RWPE2 (cell line): ENCODE data around the gene MAP4K2.

Experiments used
- ATAC-seq: fragments of 200-7000 bp; cut with Tn5 transposase; 3 replicates; pipeline ENCODE4 v1.9.1; 2021; ENCODE audit warnings: low read depth
- DNase-seq: peaks from one replicate; pipeline ENCODE4 v3.0.0-alpha.2; 2020; ENCODE audit warnings: low spot score
- H3K27ac ChIP-seq: fragments of 450-650 bp; 2 replicates; pipeline ENCODE4 v1.5.1; 2017; ENCODE audit warnings: mild to moderate bottlenecking; ENCODE audit not compliant: poor library complexity, severe bottlenecking
- H3K27me3 ChIP-seq: fragments of 250-450 bp; sonication (Bioruptor Pico); 2 replicates; pipeline ENCODE4 v1.5.1; 2021; ENCODE audit warnings: mild to moderate bottlenecking, moderate library complexity; ENCODE audit not compliant: insufficient read depth, poor library complexity, severe bottlenecking
- H3K36me3 ChIP-seq: fragments of 250-450 bp; sonication (Bioruptor Pico); 2 replicates; pipeline ENCODE4 v1.5.1; 2020; ENCODE audit warnings: low read depth, mild to moderate bottlenecking, moderate library complexity
- H3K4me1 ChIP-seq: fragments of 250-450 bp; sonication (Bioruptor Pico); 2 replicates; pipeline ENCODE4 v1.5.1; 2021; ENCODE audit warnings: mild to moderate bottlenecking, moderate library complexity; ENCODE audit not compliant: insufficient read depth, poor library complexity, severe bottlenecking
- H3K4me3 ChIP-seq: fragments of 250-450 bp; sonication (Bioruptor Pico); 2 replicates; pipeline ENCODE4 v1.5.1; 2021; ENCODE audit warnings: mild to moderate bottlenecking, moderate library complexity; ENCODE audit not compliant: severe bottlenecking
- H3K9me3 ChIP-seq: fragments of 250-450 bp; sonication (Bioruptor Pico); 2 replicates; pipeline ENCODE4 v1.5.1; 2021; ENCODE audit warnings: mild to moderate bottlenecking, moderate library complexity; ENCODE audit not compliant: severe bottlenecking
- TF ChIP-seq, protein P1 (sequence below): fragments of 450-650 bp; IDR thresholded peaks from one replicate; pipeline ENCODE4 v1.5.1; 2017; ENCODE audit warnings: mild to moderate bottlenecking, moderate library complexity; ENCODE audit not compliant: poor library complexity, severe bottlenecking

MAP4K2 gene

DNA sequence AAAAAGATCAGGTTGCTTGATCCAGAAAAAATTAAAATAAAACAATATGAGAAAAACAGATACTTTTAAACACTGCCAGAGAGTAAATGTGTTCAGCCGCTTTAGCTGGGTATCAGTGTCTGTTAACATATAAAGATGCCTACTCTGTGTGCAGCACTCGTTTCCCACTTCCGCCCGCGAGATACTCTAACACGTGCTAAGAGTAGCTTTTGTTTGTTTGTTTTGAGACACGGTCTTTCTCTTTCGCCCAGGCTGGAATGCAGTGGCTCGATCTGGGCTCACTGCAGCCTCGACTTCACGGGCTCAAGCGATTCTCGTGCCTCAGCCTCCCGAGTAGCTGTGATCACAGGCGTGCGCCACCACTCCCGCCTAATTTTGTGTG is 7.9 kb upstream of the MAP4K2 start:
- H3K36me3 ChIP-seq: peaks cover 9% of the 10 kb centered on the region
- peak overlapping the region; percentile 65 for H3K4me3 ChIP-seq
- no peak overlapping the region for H3K27ac ChIP-seq
- no peak for DNase-seq
- ATAC-seq: no peak
- TF ChIP-seq, protein P1, sequence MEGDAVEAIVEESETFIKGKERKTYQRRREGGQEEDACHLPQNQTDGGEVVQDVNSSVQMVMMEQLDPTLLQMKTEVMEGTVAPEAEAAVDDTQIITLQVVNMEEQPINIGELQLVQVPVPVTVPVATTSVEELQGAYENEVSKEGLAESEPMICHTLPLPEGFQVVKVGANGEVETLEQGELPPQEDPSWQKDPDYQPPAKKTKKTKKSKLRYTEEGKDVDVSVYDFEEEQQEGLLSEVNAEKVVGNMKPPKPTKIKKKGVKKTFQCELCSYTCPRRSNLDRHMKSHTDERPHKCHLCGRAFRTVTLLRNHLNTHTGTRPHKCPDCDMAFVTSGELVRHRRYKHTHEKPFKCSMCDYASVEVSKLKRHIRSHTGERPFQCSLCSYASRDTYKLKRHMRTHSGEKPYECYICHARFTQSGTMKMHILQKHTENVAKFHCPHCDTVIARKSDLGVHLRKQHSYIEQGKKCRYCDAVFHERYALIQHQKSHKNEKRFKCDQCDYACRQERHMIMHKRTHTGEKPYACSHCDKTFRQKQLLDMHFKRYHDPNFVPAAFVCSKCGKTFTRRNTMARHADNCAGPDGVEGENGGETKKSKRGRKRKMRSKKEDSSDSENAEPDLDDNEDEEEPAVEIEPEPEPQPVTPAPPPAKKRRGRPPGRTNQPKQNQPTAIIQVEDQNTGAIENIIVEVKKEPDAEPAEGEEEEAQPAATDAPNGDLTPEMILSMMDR: no peak
- H3K27me3 ChIP-seq: no peaks in the 10 kb centered on the region
- no peaks in the 10 kb centered on the region for H3K4me1 ChIP-seq
- H3K9me3 ChIP-seq: no peaks in the 10 kb centered on the region

DNA sequence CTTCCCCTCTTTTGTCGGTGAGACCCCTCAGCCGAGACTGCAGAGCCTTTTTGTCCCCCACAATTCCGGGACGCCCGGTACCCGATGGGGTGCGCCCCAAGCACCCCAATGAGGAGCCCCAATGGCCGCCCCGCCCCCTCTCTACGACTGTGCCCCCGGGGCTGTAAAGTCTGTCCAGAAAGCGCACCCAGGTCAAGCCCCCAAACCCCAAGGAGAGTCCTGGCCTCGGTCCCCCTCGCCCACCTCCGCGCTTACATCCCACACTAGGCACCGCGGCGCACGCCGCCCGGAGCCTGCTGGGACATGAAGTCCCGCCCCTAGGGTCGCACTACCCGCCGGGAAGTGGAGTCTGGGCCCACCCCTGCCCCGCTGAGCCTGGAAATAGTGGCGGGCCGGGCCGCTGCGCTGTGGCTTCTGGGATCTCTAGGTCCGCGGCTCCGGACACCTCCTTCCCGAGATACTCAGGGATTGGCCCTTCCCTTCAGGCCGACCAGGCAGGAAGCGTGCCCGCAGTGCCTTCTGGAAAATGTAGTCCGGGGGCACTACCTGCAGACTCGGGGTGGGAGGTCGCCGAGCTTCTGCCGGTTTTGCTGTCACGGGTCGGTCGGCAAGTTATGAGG is 7.4 kb upstream of the MAP4K2 start, which contains the start of gene MEN1:
MEN1 (minus strand) TSS at position 281 of the 620 bp plus-strand sequence. CDS start 442 bp downstream, outside the sequence.
- Histone ChIP-seq H3K36me3 (peaks cover 10% of the 10 kb centered on the region), H3K4me1 (no peaks in the 10 kb centered on the region), H3K9me3 (no peaks in the 10 kb centered on the region), H3K27me3 (no peaks in the 10 kb centered on the region), H3K27ac (peak within 1 kb of the TSS; percentile 28), H3K4me3 (peak within 1 kb of the TSS; percentile 65)
- ATAC-seq: peak; percentile 98
- DNase-seq: peak; percentile 97
- TF ChIP-seq, protein P1: no peak

DNA sequence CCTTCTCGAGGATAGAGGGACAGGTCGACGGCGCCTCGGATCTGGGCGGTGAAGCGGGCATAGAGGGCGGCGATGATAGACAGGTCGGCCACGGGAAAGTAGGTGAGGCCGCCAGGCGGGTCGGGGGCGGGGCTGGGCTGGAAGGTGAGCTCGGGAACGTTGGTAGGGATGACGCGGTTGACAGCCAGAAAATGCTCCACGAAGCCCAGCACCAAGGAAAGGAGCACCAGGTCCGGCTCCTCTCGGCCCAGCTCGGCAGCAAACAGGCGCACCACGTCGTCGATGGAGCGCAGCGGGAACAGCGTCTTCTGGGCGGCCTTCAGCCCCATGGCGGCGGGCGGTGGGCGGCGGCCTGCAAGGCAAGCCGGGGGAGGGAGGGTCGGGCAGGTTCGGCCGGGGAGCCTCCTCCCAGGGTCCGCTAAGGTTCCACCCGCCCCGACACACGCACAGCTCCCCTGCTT is 6.8 kb upstream of the MAP4K2 start:
- TF ChIP-seq, protein P1: no peak
- Histone ChIP-seq H3K9me3 (no peaks in the 10 kb centered on the region), H3K36me3 (peaks cover 16% of the 10 kb centered on the region), H3K4me1 (no peaks in the 10 kb centered on the region), H3K4me3 (peak overlapping the region; percentile 65), H3K27ac (peak overlapping the region; percentile 28), H3K27me3 (no peaks in the 10 kb centered on the region)
- DNase-seq: no peak
- peak; percentile 42 for ATAC-seq

DNA sequence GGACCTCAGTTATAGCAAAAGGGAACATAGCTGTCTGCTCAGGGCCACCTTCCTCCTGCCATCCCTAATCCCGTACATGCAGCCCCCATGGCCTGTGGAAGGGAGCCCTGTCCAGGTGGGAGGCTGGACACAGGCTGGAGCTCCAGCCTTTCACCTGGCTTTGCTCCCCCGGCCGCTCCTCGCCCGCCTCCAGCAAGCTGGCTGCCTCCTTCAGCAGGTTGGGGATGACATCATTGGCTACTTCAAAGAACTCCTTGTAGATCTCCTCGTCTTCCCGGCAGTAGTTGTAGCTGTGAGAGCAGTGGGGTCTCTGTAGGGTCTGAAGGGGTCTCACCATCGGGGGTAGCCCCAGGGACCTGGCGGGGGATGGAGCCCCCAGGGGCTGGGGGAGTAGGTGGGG is 2.5 kb upstream of the MAP4K2 start:
- H3K4me3 ChIP-seq: no peak overlapping the region

More for the DNA sequence above, 2.5 kb upstream of the MAP4K2 start:
- Histone ChIP-seq H3K27ac (no peak overlapping the region), H3K36me3 (peaks cover 26% of the 10 kb centered on the region), H3K4me1 (peaks cover 5% of the 10 kb centered on the region), H3K27me3 (no peaks in the 10 kb centered on the region), H3K9me3 (no peaks in the 10 kb centered on the region)
- DNase-seq (no peak), ATAC-seq (no peak)
- TF ChIP-seq, protein P1: no peak
